Measurements from ENCODE around the gene BCR.

The BCR gene

DNA sequence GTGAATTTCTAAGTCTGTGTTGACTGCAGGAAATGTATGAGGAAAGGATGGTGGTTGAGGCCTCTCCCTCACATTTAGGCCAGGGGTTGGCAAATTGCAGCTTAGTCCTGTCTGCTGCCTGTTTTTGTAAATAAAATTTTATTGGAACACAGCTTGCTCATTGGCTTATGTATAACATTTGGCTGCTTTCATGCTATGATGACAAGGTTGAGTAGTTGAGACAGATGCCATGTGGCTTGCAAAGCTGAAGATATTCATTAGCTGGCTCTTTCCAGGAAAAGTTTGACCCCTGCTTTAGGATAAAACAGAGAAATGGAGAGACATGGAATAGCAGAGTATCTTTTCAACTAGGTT is 46.2 kb downstream of the BCR start:
- FAIRE-seq = no peak

GRCh38 chr22:23227380-23227779 is 47.1 kb downstream of the BCR start:
- no peak for FAIRE-seq

More for the DNA sequence above, 46.2 kb downstream of the BCR start:
- DNase-seq (ENCODE audit: insufficient read length, low spot score) = no peak

DNA sequence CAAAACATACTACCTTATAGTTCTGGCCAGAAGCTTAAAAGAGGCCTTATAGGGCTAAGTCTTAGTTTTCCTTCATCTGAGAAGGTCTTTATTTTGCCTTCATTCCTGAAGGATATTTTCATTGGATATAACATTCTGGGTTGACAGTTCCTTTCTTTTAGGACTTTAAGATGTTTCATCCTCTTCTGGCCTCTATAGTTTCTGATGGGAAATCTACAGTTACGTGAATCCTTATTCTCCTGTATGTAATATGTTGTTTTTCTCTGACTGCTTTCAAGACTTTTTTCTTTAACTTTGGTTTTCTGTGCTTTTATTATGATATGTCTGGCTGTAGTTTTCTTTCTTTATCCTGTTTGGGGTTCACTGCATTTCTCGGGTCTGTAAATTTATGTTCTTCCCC is 48.2 kb downstream of the BCR start:
- DNase-seq (ENCODE audit: insufficient read length, low spot score) = no peak
- FAIRE-seq = no peak

More at GRCh38 chr22:23227380-23227779, 47.1 kb downstream of the BCR start:
- no peak for DNase-seq (ENCODE audit: insufficient read length, low spot score)

DNA sequence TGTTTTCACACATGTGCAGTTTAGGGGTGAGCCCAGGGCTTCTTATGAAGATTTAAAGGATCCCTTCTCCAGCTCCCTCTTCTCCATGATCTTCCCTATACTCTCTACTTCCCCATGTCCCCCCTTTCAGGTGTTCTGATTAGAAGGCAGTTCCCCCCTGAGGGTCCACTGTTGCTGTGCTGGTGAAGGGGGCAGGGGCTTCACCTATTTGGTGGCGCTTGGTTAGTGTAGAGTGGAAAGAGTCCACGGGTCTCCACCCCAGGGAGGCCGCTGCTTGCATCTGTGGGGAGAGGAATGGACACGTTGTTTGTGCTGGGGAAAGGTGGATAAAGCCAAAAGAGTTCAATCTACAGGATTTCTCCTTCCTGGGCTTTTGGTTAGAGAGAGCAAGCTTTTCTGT is 49.3 kb downstream of the BCR start:
- FAIRE-seq (no peak), DNase-seq (ENCODE audit: insufficient read length, low spot score) (no peak)

- DNase-seq (ENCODE audit: insufficient read length, low spot score) (no peak), FAIRE-seq (no peak)
Measured at GRCh38 chr22:23230348-23231068, 50.2 kb downstream of the BCR start.

GRCh38 chr22:23231471-23232093 is 51.3 kb downstream of the BCR start:
- DNase-seq (ENCODE audit: insufficient read length, low spot score) (no peak), FAIRE-seq (no peak)

- FAIRE-seq (no peak), DNase-seq (ENCODE audit: insufficient read length, low spot score) (no peak)
Measured at GRCh38 chr22:23232094-23232905, 52.0 kb downstream of the BCR start.

GRCh38 chr22:23233084-23233531 is 52.8 kb downstream of the BCR start:
- no peak for DNase-seq (ENCODE audit: insufficient read length, low spot score)
- FAIRE-seq = no peak

- DNase-seq (ENCODE audit: insufficient read length, low spot score) (no peak), FAIRE-seq (no peak)
Measured at GRCh38 chr22:23233752-23234408, 53.6 kb downstream of the BCR start.

DNA sequence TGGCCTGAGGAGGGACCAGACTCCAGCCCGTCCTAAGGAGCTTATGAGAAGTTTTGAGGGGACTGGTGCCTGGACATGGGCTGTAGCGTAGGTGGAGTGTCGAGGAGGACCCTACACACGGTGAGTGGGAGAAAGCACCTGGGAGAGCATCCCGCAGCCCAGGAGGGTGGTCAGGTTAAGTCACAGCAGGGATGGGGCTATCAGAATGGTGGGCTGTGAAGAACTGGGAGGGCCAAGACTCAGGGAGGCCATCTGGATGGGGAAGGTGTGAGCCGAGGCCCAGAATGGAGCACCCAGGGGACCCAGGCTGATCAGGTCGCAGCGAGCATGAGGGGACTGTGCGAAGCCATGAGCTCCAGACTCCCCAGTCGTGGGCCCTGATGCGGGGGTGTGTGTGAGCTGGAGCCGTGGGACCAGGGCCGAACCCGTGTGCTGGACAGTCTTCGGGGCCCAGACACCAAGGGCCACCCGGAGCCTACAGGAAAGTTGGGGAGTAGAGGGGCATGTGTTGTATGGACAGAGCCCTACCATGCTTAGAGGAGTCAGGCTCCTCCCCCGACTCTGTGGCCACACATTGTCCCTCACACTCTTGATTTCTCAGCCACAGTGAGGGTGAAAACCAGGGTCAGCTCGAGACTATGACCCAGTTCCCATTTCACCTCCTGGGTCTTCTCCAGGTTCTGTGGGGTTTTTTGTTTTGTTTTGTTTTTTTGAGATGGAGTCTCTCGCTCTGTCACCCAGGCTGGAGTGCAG is 54.3 kb downstream of the BCR start:
- DNase-seq (ENCODE audit: insufficient read length, low spot score) = no peak
- no peak for FAIRE-seq

DNA sequence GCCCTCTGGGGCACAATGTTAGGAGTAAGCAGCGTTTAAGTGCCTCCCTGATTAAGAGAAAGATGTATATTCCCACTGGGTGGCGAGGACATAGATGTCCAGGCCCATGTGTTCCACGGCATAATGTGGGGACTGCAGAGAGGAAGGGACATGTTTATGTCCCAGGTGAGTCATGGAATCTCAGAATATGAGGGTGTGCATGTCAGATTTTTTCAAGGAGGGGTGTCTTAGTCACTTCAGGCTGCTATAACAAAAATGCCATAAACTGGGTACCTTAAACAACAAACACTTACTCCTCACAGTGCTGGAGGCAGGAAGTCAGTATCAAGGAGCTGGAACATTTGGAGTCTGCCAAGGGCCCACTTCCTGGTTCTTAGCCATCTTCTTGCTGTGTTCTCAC is 55.1 kb downstream of the BCR start:
- DNase-seq (ENCODE audit: insufficient read length, low spot score) (no peak), FAIRE-seq (no peak)

DNA sequence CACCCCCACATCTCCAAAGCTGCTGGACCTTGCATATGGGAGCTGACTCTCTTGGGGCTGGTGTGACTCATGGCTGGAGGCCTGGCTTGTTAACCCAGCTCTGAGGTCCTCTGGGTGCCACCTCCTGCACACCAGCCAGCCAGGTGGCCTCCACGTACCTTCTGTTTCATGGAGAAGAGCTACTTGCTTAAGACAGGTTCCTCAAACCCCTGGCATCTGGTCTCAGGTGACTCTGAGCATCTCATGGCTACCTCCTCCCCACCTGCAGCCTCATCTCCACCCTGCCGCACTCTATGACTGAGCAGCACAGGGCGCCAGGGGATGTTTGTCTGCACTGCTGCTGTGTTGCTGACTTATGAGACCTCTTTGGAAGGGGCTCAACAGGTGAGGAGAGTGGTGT is 55.7 kb downstream of the BCR start:
- FAIRE-seq (no peak), DNase-seq (ENCODE audit: insufficient read length, low spot score) (no peak)

DNA sequence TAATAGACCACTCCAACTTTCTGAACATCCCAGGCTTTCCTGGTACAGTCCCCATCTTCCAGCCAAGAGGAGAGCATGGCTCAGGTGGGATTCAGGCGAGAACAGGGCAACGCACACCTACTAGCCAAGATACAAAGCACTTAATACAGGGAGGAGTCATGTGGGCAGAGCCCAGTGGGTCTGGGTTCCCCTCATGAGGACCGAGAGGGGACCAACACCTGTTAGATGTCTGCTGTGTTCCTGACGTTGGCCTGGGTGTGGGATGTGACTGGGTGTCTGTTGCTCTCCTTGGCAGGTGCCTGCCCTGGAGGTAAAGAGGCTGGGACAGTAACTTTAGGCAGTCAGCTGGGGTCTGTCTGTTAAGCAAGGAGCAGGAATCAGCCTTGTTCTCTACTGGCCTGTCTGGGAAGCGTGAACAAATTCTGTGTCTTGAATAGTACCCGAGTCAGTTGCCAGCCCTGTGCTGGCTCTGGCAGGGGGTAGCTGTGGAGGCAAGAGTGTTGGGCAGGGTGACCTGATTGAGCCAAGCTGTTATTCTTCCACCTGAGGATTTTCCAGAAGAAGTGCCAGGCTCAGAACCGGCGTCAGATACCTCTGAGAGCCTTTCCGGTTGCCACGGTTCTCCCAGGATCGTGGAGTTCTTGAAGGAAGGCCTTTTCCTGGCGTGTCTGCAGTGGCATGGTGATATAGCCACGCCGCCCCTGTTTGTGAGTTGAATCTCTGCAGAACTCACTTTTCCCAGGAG is 56.3 kb downstream of the BCR start:
- FAIRE-seq (no peak), DNase-seq (ENCODE audit: insufficient read length, low spot score) (no peak)

DNA sequence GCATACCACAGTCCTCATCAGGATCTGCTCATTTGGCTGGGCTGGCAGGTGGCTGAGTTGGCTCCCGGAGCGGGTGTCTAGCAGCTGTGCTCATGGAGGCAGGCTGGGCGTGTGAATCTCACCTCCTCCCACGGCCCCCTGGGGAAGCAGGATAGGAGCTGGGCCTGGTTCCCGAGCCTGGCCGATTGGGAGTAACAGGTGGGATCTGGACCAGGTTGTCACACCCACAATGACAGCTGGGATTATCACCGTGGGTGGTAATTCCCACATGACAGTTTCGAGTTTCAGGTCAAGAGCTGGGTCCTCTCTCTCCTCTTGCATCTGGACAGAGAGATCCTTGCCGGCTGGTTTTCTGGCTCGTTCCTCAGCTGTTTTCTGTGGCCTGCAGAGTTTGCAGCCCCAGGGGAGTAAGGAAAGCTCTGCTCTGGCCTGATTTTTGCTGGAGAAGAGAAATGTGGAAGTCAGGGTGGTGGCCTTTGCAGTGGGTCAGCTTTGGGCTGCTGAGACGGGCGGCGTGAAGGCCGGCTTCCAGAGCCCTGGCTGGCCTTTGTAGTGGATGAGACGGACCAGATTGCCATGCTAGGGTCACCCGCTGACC is 57.0 kb downstream of the BCR start:
- no peak for FAIRE-seq
- DNase-seq (ENCODE audit: insufficient read length, low spot score) = no peak

DNA sequence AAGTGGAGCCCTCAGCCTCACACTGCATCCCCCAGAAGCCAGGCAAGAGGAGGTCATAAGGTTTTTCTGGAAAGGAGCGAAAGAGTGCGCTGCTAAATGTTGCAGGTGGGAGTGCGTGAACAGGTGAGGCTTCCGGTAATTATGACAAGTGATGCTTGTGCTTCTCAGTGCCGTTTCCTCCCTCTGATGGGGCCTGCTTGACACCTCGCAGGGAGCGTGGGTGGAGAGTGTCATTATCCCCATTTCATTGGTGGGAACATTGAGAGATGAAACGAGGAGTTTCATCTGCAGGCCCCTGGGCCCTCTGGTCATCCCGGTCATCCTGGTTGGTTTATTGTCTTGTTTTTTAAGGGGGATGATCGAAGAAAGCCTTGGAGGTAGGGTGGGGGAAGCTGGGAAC is 57.5 kb downstream of the BCR start:
- FAIRE-seq = no peak
- DNase-seq (ENCODE audit: insufficient read length, low spot score) = no peak

- no peak for FAIRE-seq
- DNase-seq (ENCODE audit: insufficient read length, low spot score) = no peak
Measured at GRCh38 chr22:23238707-23239106, 58.4 kb downstream of the BCR start.

DNA sequence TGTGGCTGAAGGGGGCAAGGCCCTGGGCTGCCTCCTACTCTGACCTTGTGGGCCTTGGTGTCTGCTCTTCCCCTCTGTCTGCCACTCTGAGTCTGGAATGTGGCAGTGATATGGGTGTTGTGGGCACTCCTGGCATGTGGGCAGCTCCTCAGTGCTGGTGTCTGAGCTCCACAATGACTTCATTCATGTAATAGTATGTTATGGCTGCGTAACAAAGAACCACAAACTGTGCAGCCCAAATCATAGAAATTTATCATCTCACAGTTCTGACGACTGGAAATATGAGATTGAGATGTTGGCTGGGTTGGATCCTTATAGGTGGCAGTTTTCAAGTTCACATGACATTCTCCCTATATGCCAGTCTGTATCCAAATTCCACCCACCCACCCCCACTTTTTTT is 59.1 kb downstream of the BCR start:
- FAIRE-seq (no peak), DNase-seq (ENCODE audit: insufficient read length, low spot score) (no peak)

- FAIRE-seq (no peak), DNase-seq (ENCODE audit: insufficient read length, low spot score) (no peak)
Measured at GRCh38 chr22:23240639-23241389, 60.5 kb downstream of the BCR start.

All from GM19239 (cell line).